ENCODE results near the gene ASCC2.
"Not testable (repeated sequence)": the region's sequence is repeated elsewhere in the genome, so short reads cannot be mapped to it uniquely, and the experiment has no call there.

Gene ASCC2

GRCh38 chr22:29833392-29833965 is 4.6 kb downstream of the ASCC2 start:
- Histone ChIP-seq H3K4me3 (ENCODE audit: extremely low read depth, insufficient read depth, low read length, poor library complexity, severe bottlenecking) (no peak overlapping the region), H3K27ac (ENCODE audit: low read depth, low read length, severe bottlenecking) (no peak overlapping the region), H3K36me3 (ENCODE audit: control insufficient read depth, insufficient read depth, low read length) (peaks cover 43% of the 10 kb centered on the region), H3K9me3 (ENCODE audit: control insufficient read depth, low read length) (no peaks in the 10 kb centered on the region), H3K4me1 (ENCODE audit: control insufficient read depth, insufficient read depth, low read length, poor library complexity, severe bottlenecking) (peaks cover 7% of the 10 kb centered on the region)
- 86% methylated on average over 3 to 4 of the region's 7 CpGs for WGBS, 2 experiments (ENCODE audit: insufficient coverage in 2 of 2)

- WGBS, 2 experiments (ENCODE audit: insufficient coverage in 2 of 2): 89 to 100% methylated on average over 8 to 9 of the region's 9 CpGs
- Histone ChIP-seq H3K4me1 (ENCODE audit: control insufficient read depth, insufficient read depth, low read length, poor library complexity, severe bottlenecking) (peaks cover 10% of the 10 kb centered on the region), H3K4me3 (ENCODE audit: extremely low read depth, insufficient read depth, low read length, poor library complexity, severe bottlenecking) (no peak overlapping the region), H3K27ac (ENCODE audit: low read depth, low read length, severe bottlenecking) (peak overlapping the region; percentile 51), H3K36me3 (ENCODE audit: control insufficient read depth, insufficient read depth, low read length) (peaks cover 45% of the 10 kb centered on the region), H3K9me3 (ENCODE audit: control insufficient read depth, low read length) (no peaks in the 10 kb centered on the region)
These were observed 6.1 kb downstream of the ASCC2 start for GRCh38 chr22:29831958-29832357.

DNA sequence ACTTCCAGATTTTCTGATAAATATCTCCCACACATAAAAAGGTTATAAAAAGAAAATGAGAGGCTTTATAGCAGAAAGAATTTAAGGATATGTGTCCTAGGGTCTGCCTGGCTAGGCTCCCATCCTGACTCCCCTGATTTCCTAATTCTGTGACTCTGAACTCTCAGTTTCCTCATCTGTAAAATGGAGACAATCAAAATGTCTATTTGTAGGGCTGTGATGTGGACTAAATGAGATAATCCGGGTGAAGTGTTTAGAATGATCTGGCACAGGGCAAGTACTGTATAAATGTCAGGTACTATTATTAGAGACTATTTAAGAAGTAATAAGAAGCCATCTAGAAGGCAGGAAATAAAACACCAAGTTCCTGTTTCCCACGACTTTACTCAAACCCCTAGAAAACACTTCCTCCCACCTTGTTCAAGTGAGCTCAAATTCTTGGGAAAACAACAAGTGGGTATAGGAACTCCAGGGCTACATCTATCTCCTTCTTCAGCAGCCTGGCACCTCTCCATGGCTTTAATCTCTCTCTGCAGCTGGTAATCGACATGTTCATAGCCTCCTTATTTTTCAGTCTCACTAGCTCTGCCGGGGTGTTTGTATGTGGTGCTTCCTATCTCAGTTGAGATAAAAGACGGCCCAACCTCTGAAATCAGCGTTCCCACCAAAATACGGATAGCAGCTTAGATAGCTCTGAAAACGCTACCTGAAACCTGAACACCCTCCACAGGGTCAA is 6.7 kb downstream of the ASCC2 start:
- 89 to 95% methylated on average over 3 to 4 of the region's 8 CpGs for WGBS, 2 experiments (ENCODE audit: insufficient coverage in 2 of 2)

GRCh38 chr22:29830585-29830984 is 7.5 kb downstream of the ASCC2 start:
- H3K36me3 ChIP-seq (ENCODE audit: control insufficient read depth, insufficient read depth, low read length): peaks cover 45% of the 10 kb centered on the region
- peaks cover 11% of the 10 kb centered on the region for H3K4me1 ChIP-seq (ENCODE audit: control insufficient read depth, insufficient read depth, low read length, poor library complexity, severe bottlenecking)
- H3K9me3 ChIP-seq (ENCODE audit: control insufficient read depth, low read length): no peaks in the 10 kb centered on the region
- H3K27ac ChIP-seq (ENCODE audit: low read depth, low read length, severe bottlenecking): no peak overlapping the region
- 95% methylated on average over 6 to 8 of the region's 8 CpGs for WGBS, 2 experiments (ENCODE audit: insufficient coverage in 2 of 2)
- no peak overlapping the region for H3K4me3 ChIP-seq (ENCODE audit: extremely low read depth, insufficient read depth, low read length, poor library complexity, severe bottlenecking)

More for the DNA sequence above, 6.7 kb downstream of the ASCC2 start:
- Histone ChIP-seq H3K4me1 (ENCODE audit: control insufficient read depth, insufficient read depth, low read length, poor library complexity, severe bottlenecking) (peaks cover 11% of the 10 kb centered on the region), H3K4me3 (ENCODE audit: extremely low read depth, insufficient read depth, low read length, poor library complexity, severe bottlenecking) (no peak overlapping the region), H3K9me3 (ENCODE audit: control insufficient read depth, low read length) (no peaks in the 10 kb centered on the region), H3K27ac (ENCODE audit: low read depth, low read length, severe bottlenecking) (peak overlapping the region; percentile 51), H3K36me3 (ENCODE audit: control insufficient read depth, insufficient read depth, low read length) (peaks cover 45% of the 10 kb centered on the region)

DNA sequence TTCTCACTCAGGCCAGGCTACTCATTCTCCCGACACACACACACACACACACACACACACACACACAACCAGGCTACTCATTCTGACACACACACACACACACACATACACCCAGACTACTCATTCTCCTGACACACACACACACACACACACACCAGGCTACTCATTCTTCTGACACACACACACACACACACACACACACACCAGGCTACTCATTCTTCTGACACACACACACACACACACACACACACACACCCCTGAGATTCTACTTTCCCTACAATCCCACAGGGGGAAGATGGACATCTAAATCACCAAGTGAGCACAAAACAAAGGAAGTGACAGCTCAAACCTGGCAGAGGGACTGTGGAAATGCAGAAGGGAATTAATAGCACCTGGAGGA is 10.3 kb downstream of the ASCC2 start:
- not testable (repeated sequence) for H3K4me1 ChIP-seq (ENCODE audit: control insufficient read depth, insufficient read depth, low read length, poor library complexity, severe bottlenecking); H3K4me3 ChIP-seq (ENCODE audit: extremely low read depth, insufficient read depth, low read length, poor library complexity, severe bottlenecking); H3K27ac ChIP-seq (ENCODE audit: low read depth, low read length, severe bottlenecking); H3K9me3 ChIP-seq (ENCODE audit: control insufficient read depth, low read length)
- 88% methylated on average over 1 of the region's 1 CpG; no CpG with 5 or more reads in 1 of the 2 experiments for WGBS, 2 experiments (ENCODE audit: insufficient coverage in 2 of 2)
- H3K36me3 ChIP-seq (ENCODE audit: control insufficient read depth, insufficient read depth, low read length): peaks cover 49% of the 10 kb centered on the region

GRCh38 chr22:29827091-29827490 is 11.0 kb downstream of the ASCC2 start:
- WGBS, 2 experiments (ENCODE audit: insufficient coverage in 2 of 2): no CpG with 5 or more reads among the region's 4 CpGs
- Histone ChIP-seq H3K9me3 (ENCODE audit: control insufficient read depth, low read length) (no peaks in the 10 kb centered on the region), H3K27ac (ENCODE audit: low read depth, low read length, severe bottlenecking) (peak overlapping the region; percentile 0), H3K4me1 (ENCODE audit: control insufficient read depth, insufficient read depth, low read length, poor library complexity, severe bottlenecking) (peaks cover 6% of the 10 kb centered on the region), H3K36me3 (ENCODE audit: control insufficient read depth, insufficient read depth, low read length) (peaks cover 52% of the 10 kb centered on the region), H3K4me3 (ENCODE audit: extremely low read depth, insufficient read depth, low read length, poor library complexity, severe bottlenecking) (no peak overlapping the region)

GRCh38 chr22:29825578-29825977 is 12.5 kb downstream of the ASCC2 start:
- Histone ChIP-seq H3K4me1 (ENCODE audit: control insufficient read depth, insufficient read depth, low read length, poor library complexity, severe bottlenecking) (peaks cover 13% of the 10 kb centered on the region), H3K36me3 (ENCODE audit: control insufficient read depth, insufficient read depth, low read length) (peaks cover 56% of the 10 kb centered on the region)

DNA sequence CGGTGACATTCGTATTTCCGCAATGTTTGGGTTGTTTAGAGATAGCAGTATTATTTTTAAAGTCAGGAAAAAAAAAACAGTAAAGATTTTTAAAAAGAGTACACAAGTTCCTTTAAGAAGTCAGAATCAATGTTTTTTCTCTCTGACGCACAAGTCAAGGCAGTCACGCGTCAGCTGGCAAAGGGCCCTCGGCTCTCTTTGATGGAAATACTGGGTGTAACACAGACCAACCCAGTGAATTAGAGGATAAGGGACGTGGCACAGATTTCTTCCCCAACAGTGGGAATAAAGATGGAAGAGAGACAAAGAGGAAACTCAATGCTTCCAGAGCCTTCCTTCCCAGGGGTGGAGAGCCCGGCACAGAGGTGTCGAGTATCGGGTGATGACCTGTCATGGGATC is 13.4 kb downstream of the ASCC2 start:
- H3K36me3 ChIP-seq (ENCODE audit: control insufficient read depth, insufficient read depth, low read length): peaks cover 61% of the 10 kb centered on the region
- WGBS, 2 experiments (ENCODE audit: insufficient coverage in 2 of 2): 96 to 97% methylated on average over 9 to 11 of the region's 11 CpGs

More at GRCh38 chr22:29825578-29825977, 12.5 kb downstream of the ASCC2 start:
- Histone ChIP-seq H3K4me3 (ENCODE audit: extremely low read depth, insufficient read depth, low read length, poor library complexity, severe bottlenecking) (no peak overlapping the region), H3K27ac (ENCODE audit: low read depth, low read length, severe bottlenecking) (no peak overlapping the region), H3K9me3 (ENCODE audit: control insufficient read depth, low read length) (no peaks in the 10 kb centered on the region)
- 96 to 97% methylated on average over 14 to 17 of the region's 17 CpGs for whole genome bisulfite sequencing, 2 experiments (ENCODE audit: insufficient coverage in 2 of 2)

GRCh38 chr22:29821291-29822016 is 16.6 kb downstream of the ASCC2 start:
- Histone ChIP-seq H3K4me1 (ENCODE audit: control insufficient read depth, insufficient read depth, low read length, poor library complexity, severe bottlenecking) (peaks cover 9% of the 10 kb centered on the region), H3K27ac (ENCODE audit: low read depth, low read length, severe bottlenecking) (peak overlapping the region; percentile 29), H3K36me3 (ENCODE audit: control insufficient read depth, insufficient read depth, low read length) (peaks cover 63% of the 10 kb centered on the region), H3K9me3 (ENCODE audit: control insufficient read depth, low read length) (no peaks in the 10 kb centered on the region), H3K4me3 (ENCODE audit: extremely low read depth, insufficient read depth, low read length, poor library complexity, severe bottlenecking) (no peak overlapping the region)
- 75 to 76% methylated on average over 4 to 6 of the region's 7 CpGs for WGBS, 2 experiments (ENCODE audit: insufficient coverage in 2 of 2)

More for the DNA sequence above, 13.4 kb downstream of the ASCC2 start:
- Histone ChIP-seq H3K9me3 (ENCODE audit: control insufficient read depth, low read length) (no peaks in the 10 kb centered on the region), H3K4me1 (ENCODE audit: control insufficient read depth, insufficient read depth, low read length, poor library complexity, severe bottlenecking) (peaks cover 13% of the 10 kb centered on the region), H3K27ac (ENCODE audit: low read depth, low read length, severe bottlenecking) (no peak overlapping the region), H3K4me3 (ENCODE audit: extremely low read depth, insufficient read depth, low read length, poor library complexity, severe bottlenecking) (no peak overlapping the region)

DNA sequence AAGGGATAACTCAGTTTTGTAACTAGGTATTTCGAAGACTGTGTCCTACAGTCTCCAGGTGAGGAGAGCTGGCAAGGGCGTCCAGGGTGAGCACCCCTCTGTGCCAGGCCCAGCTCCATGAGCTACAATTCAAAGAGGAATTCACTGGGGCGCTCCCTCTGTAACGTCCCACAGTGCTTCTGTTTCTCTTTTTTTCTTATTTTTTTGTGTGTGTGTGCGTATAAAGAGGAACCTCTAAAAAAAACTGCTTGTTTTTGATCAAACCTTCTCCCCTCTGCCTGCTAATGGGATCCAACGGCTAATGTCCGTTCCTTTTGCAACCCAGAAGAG is 17.1 kb downstream of the ASCC2 start:
- Histone ChIP-seq H3K36me3 (ENCODE audit: control insufficient read depth, insufficient read depth, low read length) (peaks cover 67% of the 10 kb centered on the region), H3K4me3 (ENCODE audit: extremely low read depth, insufficient read depth, low read length, poor library complexity, severe bottlenecking) (no peak overlapping the region), H3K4me1 (ENCODE audit: control insufficient read depth, insufficient read depth, low read length, poor library complexity, severe bottlenecking) (peaks cover 9% of the 10 kb centered on the region), H3K9me3 (ENCODE audit: control insufficient read depth, low read length) (no peaks in the 10 kb centered on the region), H3K27ac (ENCODE audit: low read depth, low read length, severe bottlenecking) (peak overlapping the region; percentile 29)
- WGBS, 2 experiments (ENCODE audit: insufficient coverage in 2 of 2): 93 to 96% methylated on average over 4 to 6 of the region's 7 CpGs

Measured in mesodermal cell (in vitro differentiated cells).